Liver (tissue), 9 donors: ENCODE measurements around the gene FMN1. TPM values are rescaled to one million over a fixed set of nuclear protein-coding genes. Genes with fewer than 3 reads are reported as not detected.

ENCODE experiments used
- DNase-seq: peaks from one replicate; pipeline ENCODE4 v3.0.0-alpha.2; 2017; ENCODE audit warnings: low spot score
- H3K27ac ChIP-seq, 2 donors: one replicate each; pipeline ENCODE4 v1.7.0; 2013; ENCODE audit warnings: inconsistent platforms in 2 of 2, low read length in 2 of 2, control low read depth in 1 of 2, low read depth in 1 of 2, mild to moderate bottlenecking in 1 of 2
- H3K27me3 ChIP-seq, 4 donors: one replicate each; pipeline versions ENCODE4 v1.6.1 to v1.7.0; 2013; ENCODE audit warnings: low read length in 3 of 4, inconsistent platforms in 1 of 4, mild to moderate bottlenecking in 1 of 4, moderate library complexity in 1 of 4; ENCODE audit not compliant: control insufficient read depth in 4 of 4, insufficient read depth in 4 of 4
- H3K36me3 ChIP-seq, 4 donors: one replicate each; pipeline versions ENCODE4 v1.6.1 to v1.7.0; 2013; ENCODE audit warnings: low read length in 3 of 4, mild to moderate bottlenecking in 3 of 4, low read depth in 1 of 4, moderate library complexity in 1 of 4; ENCODE audit not compliant: control insufficient read depth in 4 of 4, insufficient read depth in 3 of 4
- H3K4me1 ChIP-seq, 4 donors: one replicate each; pipeline versions ENCODE4 v1.6.1 to v1.7.0; 2013; ENCODE audit warnings: low read length in 3 of 4, mild to moderate bottlenecking in 3 of 4, moderate library complexity in 1 of 4; ENCODE audit not compliant: control insufficient read depth in 4 of 4, insufficient read depth in 4 of 4
- H3K4me3 ChIP-seq, 3 donors: one replicate each; pipeline versions ENCODE4 v1.6.1 to v1.7.0; 2013; ENCODE audit warnings: low read length in 3 of 3, control low read depth in 1 of 3, low read depth in 1 of 3, mild to moderate bottlenecking in 1 of 3
- H3K9ac ChIP-seq, 2 donors: one replicate each; pipeline ENCODE4 v1.7.0; 2013; ENCODE audit warnings: low read length in 2 of 2, mild to moderate bottlenecking in 2 of 2, moderate library complexity in 2 of 2, control low read depth in 1 of 2, low read depth in 1 of 2
- H3K9me3 ChIP-seq, 4 donors: one replicate each; pipeline versions ENCODE4 v1.6.1 to v1.7.0; 2013; ENCODE audit warnings: low read length in 3 of 4; ENCODE audit not compliant: control insufficient read depth in 4 of 4
- EGR1 ChIP-seq, 2 donors: IDR thresholded peaks; 2 replicates each; pipeline ENCODE4 v1.6.1; 2016 to 2018; ENCODE audit warnings: antibody characterized with exemption in 2 of 2, low read depth in 2 of 2
- FOXA1 ChIP-seq: IDR thresholded peaks from 2 replicates; pipeline ENCODE4 v1.6.1; 2016; ENCODE audit warnings: antibody characterized with exemption
- FOXA2 ChIP-seq: IDR thresholded peaks from 2 replicates; pipeline ENCODE4 v1.6.1; 2016; ENCODE audit warnings: antibody characterized with exemption
- GABPA ChIP-seq, 2 donors: IDR thresholded peaks in 1 of 2; conservative IDR thresholded peaks in 1 of 2; 2 replicates each; pipeline ENCODE4 v1.6.1; 2016; ENCODE audit warnings: antibody characterized with exemption in 2 of 2, mild to moderate bottlenecking in 1 of 2, moderate library complexity in 1 of 2
- HNF4A ChIP-seq, 2 donors: conservative IDR thresholded peaks; 2 replicates each; pipeline ENCODE4 v1.6.1; 2016; ENCODE audit warnings: antibody characterized with exemption in 2 of 2, mild to moderate bottlenecking in 2 of 2
- HNF4G ChIP-seq: IDR thresholded peaks from 2 replicates; pipeline ENCODE4 v1.6.1; 2016; ENCODE audit warnings: antibody characterized with exemption
- JUND ChIP-seq, 2 donors: IDR thresholded peaks; 2 replicates each; pipeline ENCODE4 v1.6.1; 2016; ENCODE audit warnings: antibody characterized with exemption in 2 of 2
- NR2F2 ChIP-seq: IDR thresholded peaks from 2 replicates; pipeline ENCODE4 v1.6.1; 2016; ENCODE audit warnings: antibody characterized with exemption
- RXRA ChIP-seq, 2 donors: IDR thresholded peaks; 2 replicates each; pipeline ENCODE4 v1.6.1; 2017 to 2018; ENCODE audit warnings: antibody characterized with exemption in 2 of 2, mild to moderate bottlenecking in 1 of 2
- SP1 ChIP-seq: IDR thresholded peaks from 2 replicates; pipeline ENCODE4 v1.6.1; 2018; ENCODE audit warnings: antibody characterized with exemption, mild to moderate bottlenecking
- TAF1 ChIP-seq: conservative IDR thresholded peaks from 2 replicates; pipeline ENCODE4 v1.6.1; 2016; ENCODE audit warnings: antibody characterized with exemption, mild to moderate bottlenecking
- YY1 ChIP-seq: IDR thresholded peaks from 2 replicates; pipeline ENCODE4 v1.6.1; 2016; ENCODE audit warnings: antibody characterized with exemption, mild to moderate bottlenecking
- WGBS: extraction: QIAGEN DNeasy Blood & Tissue Kit; methylation state at CpG from one replicate; pipeline ENCODE4 v1.1.7; 2013; 5-methylcytosine and 5-hydroxymethylcytosine counted together
- polyA plus RNA-seq, 2 donors: library from polyadenylated mRNA; stranded (reverse) in 1 of 2; unstranded in 1 of 2; fragments of 200-250 nt in 1 of 2; fragments of >200 nt in 1 of 2; fragmentation: Nextera tagmentation in 1 of 2; extraction: Ambion mirVana in 1 of 2; gene quantifications; one replicate each; pipeline versions ENCODE4 v1.2.1 to v1.2.3, GENCODE V29; 2013 to 2015
- total RNA-seq, 2 donors: library from RNA; depleted of rRNA; stranded (reverse); fragments of >200 nt; gene quantifications; one replicate each; pipeline ENCODE4 v1.2.3, GENCODE V29; 2014
- TF ChIP-seq, protein P1 (sequence below): IDR thresholded peaks from 2 replicates; pipeline ENCODE4 v1.6.1; 2016; ENCODE audit warnings: antibody characterized with exemption
- TF ChIP-seq, protein P2 (sequence below): IDR thresholded peaks from 2 replicates; pipeline ENCODE4 v1.6.1; 2016; ENCODE audit warnings: antibody characterized with exemption
- TF ChIP-seq, protein P3 (sequence below): fragments of 150-350 bp; IDR thresholded peaks from 2 replicates; pipeline ENCODE4 v1.5.1; 2017; ENCODE audit warnings: improper control_type of control experiment, low read depth, low read length; ENCODE audit not compliant: missing input control
- TF ChIP-seq, protein P4 (sequence below): IDR thresholded peaks from 2 replicates; pipeline ENCODE4 v1.6.1; 2016; ENCODE audit warnings: antibody characterized with exemption, mild to moderate bottlenecking
- TF ChIP-seq, protein P5 (sequence below): IDR thresholded peaks from 2 replicates; pipeline ENCODE4 v1.6.1; 2016; ENCODE audit warnings: antibody characterized with exemption
- donor health status: healthy.
- donor health status: healthy.
- donor health status: healthy.
- donor health status: healthy.
- donor health status: healthy.

FMN1 gene
- total and polyA plus RNA-seq, 4 donors: 0.21 to 5.4 (median 0.53) TPM

DNA sequence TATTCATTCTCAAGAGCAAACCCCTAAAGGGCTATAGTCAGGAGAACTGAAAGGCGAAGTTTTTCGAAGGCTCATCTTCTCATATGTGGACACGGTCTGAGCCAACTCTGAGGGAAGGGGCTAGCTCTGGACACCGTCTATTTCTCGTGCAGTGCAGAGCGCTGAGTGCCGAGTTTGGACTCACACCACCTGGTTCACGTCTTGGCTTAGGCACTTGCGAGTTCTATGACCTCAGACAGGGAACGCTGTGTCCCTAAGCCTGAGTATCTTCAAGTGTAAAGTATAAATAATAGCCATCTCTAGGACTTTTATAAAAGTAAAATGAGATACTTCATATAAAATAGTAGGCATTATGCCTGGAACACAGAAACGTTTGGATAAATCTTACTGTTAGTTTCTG lies 223.7 kb downstream of the FMN1 start:
- no peak overlapping the region for H3K9ac ChIP-seq
- H3K4me3 ChIP-seq: no peak overlapping the region
- H3K36me3 ChIP-seq: no peaks in the 10 kb centered on the region
- H3K9me3 ChIP-seq: no peaks in the 10 kb centered on the region
- 84% methylated on average over 11 of the region's 11 CpGs for WGBS
- H3K27me3 ChIP-seq: peaks cover 0 to 11% (median 0%) of the 10 kb centered on the region in 4 donors
- no peaks in the 10 kb centered on the region for H3K4me1 ChIP-seq
- TF ChIP-seq SP1: no peak
- no peak for TF ChIP-seq FOXA1
- no peak overlapping the region for H3K27ac ChIP-seq
- DNase-seq: no peak

DNA sequence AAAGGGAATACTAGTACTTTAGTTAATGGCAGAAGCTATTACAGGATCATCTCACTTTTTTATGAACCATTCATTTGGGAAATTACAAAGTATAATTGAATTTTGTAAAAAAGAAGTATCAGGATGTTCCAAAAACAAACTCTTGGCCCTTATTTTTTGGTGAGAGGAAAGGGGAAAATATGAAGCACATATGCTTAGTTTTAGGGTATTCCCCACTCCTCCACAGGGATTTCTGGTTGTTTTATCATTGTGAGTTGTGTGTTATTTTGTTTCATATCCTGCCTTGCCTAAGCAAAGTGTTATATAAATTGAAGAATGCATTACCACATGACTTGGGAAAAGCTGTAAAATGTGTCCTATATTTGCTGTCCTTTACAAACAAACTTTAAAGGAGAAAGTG lies 227.0 kb downstream of the FMN1 start:
- Histone ChIP-seq H3K4me3 (no peak overlapping the region), H3K9ac (no peak overlapping the region), H3K9me3 (no peaks in the 10 kb centered on the region), H3K4me1 (no peaks in the 10 kb centered on the region), H3K36me3 (no peaks in the 10 kb centered on the region), H3K27ac (no peak overlapping the region), H3K27me3 (peaks cover 0 to 7% (median 0%) of the 10 kb centered on the region in 4 donors)
- no peak for DNase-seq
- no peak for TF ChIP-seq JUND (IDR thresholded peaks at IDR 0.05)
- no peak for TF ChIP-seq GABPA (IDR thresholded peaks at IDR 0.05 in 1 of 2, conservative IDR thresholded peaks at IDR 0.05 in 1 of 2)

DNA sequence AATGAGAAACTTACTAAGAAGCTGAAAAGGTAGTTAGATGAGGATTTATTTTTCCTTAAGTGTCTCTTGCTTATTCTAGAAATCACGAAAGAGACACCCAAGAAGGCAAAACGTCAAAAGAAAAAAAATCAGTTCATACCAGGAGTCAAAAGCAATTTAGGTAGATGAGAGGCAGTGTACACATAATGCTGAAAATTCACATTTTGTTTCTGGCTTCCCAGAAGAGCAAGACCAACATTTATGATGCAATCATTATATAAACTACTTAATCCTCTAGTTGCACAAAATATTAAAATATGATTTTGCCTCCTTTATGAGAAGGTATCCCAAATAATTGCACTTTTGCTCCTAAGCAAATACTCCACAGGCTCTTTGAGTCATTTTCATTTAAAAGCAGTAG lies 228.0 kb downstream of the FMN1 start:
- Histone ChIP-seq H3K4me1 (no peaks in the 10 kb centered on the region), H3K27me3 (peaks cover 0 to 4% (median 0%) of the 10 kb centered on the region in 4 donors), H3K4me3 (no peak overlapping the region), H3K27ac (no peak overlapping the region), H3K36me3 (no peaks in the 10 kb centered on the region), H3K9me3 (no peaks in the 10 kb centered on the region), H3K9ac (no peak overlapping the region)
- DNase-seq: no peak
- TF ChIP-seq HNF4G: no peak
- TF ChIP-seq SP1: no peak
- WGBS: 73% methylated on average over 2 of the region's 2 CpGs

DNA sequence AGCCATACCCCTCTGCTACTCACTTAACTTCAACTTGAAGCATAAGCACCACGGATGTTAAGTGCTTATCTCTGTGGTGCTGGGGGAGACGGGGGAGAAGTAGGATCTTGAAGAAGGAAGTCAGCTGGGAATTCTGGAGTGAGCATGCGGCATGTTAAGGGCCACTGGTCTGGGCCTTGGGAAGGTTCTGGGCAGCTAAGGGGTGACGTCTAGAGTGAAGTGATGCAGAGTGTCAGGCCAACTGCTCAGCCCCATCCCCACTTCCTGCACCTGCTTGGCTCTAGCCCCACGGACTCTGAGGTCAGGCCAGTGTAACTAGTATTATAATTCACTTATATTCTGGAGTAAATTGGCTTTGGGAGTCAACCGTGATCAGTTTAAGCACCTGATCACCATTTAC lies 228.6 kb downstream of the FMN1 start:
- no peak overlapping the region for H3K9ac ChIP-seq
- H3K27ac ChIP-seq: no peak overlapping the region
- 77% methylated on average over 6 of the region's 6 CpGs for WGBS
- H3K27me3 ChIP-seq: peaks cover 0 to 4% (median 0%) of the 10 kb centered on the region in 4 donors
- H3K9me3 ChIP-seq: no peaks in the 10 kb centered on the region
- H3K36me3 ChIP-seq: no peaks in the 10 kb centered on the region
- H3K4me1 ChIP-seq: no peaks in the 10 kb centered on the region
- no peak for DNase-seq
- no peak overlapping the region for H3K4me3 ChIP-seq
- TF ChIP-seq FOXA2 (no peak), NR2F2 (no peak), FOXA1 (no peak), HNF4G (no peak), JUND (IDR thresholded peaks at IDR 0.05) (no peak), YY1 (no peak), TAF1 (no peak), EGR1 (IDR thresholded peaks at IDR 0.05; ENCODE audit: low read depth in 2 of 2) (no peak), RXRA (IDR thresholded peaks at IDR 0.05) (no peak), GABPA (IDR thresholded peaks at IDR 0.05 in 1 of 2, conservative IDR thresholded peaks at IDR 0.05 in 1 of 2) (no peak), HNF4A (conservative IDR thresholded peaks at IDR 0.05) (no peak), SP1 (no peak)
- TF ChIP-seq, protein P1, sequence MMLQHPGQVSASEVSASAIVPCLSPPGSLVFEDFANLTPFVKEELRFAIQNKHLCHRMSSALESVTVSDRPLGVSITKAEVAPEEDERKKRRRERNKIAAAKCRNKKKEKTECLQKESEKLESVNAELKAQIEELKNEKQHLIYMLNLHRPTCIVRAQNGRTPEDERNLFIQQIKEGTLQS: no peak
- TF ChIP-seq, protein P2, sequence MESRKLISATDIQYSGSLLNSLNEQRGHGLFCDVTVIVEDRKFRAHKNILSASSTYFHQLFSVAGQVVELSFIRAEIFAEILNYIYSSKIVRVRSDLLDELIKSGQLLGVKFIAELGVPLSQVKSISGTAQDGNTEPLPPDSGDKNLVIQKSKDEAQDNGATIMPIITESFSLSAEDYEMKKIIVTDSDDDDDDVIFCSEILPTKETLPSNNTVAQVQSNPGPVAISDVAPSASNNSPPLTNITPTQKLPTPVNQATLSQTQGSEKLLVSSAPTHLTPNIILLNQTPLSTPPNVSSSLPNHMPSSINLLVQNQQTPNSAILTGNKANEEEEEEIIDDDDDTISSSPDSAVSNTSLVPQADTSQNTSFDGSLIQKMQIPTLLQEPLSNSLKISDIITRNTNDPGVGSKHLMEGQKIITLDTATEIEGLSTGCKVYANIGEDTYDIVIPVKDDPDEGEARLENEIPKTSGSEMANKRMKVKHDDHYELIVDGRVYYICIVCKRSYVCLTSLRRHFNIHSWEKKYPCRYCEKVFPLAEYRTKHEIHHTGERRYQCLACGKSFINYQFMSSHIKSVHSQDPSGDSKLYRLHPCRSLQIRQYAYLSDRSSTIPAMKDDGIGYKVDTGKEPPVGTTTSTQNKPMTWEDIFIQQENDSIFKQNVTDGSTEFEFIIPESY: no peak
- TF ChIP-seq, protein P3, sequence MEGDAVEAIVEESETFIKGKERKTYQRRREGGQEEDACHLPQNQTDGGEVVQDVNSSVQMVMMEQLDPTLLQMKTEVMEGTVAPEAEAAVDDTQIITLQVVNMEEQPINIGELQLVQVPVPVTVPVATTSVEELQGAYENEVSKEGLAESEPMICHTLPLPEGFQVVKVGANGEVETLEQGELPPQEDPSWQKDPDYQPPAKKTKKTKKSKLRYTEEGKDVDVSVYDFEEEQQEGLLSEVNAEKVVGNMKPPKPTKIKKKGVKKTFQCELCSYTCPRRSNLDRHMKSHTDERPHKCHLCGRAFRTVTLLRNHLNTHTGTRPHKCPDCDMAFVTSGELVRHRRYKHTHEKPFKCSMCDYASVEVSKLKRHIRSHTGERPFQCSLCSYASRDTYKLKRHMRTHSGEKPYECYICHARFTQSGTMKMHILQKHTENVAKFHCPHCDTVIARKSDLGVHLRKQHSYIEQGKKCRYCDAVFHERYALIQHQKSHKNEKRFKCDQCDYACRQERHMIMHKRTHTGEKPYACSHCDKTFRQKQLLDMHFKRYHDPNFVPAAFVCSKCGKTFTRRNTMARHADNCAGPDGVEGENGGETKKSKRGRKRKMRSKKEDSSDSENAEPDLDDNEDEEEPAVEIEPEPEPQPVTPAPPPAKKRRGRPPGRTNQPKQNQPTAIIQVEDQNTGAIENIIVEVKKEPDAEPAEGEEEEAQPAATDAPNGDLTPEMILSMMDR: no peak
- TF ChIP-seq, protein P4, sequence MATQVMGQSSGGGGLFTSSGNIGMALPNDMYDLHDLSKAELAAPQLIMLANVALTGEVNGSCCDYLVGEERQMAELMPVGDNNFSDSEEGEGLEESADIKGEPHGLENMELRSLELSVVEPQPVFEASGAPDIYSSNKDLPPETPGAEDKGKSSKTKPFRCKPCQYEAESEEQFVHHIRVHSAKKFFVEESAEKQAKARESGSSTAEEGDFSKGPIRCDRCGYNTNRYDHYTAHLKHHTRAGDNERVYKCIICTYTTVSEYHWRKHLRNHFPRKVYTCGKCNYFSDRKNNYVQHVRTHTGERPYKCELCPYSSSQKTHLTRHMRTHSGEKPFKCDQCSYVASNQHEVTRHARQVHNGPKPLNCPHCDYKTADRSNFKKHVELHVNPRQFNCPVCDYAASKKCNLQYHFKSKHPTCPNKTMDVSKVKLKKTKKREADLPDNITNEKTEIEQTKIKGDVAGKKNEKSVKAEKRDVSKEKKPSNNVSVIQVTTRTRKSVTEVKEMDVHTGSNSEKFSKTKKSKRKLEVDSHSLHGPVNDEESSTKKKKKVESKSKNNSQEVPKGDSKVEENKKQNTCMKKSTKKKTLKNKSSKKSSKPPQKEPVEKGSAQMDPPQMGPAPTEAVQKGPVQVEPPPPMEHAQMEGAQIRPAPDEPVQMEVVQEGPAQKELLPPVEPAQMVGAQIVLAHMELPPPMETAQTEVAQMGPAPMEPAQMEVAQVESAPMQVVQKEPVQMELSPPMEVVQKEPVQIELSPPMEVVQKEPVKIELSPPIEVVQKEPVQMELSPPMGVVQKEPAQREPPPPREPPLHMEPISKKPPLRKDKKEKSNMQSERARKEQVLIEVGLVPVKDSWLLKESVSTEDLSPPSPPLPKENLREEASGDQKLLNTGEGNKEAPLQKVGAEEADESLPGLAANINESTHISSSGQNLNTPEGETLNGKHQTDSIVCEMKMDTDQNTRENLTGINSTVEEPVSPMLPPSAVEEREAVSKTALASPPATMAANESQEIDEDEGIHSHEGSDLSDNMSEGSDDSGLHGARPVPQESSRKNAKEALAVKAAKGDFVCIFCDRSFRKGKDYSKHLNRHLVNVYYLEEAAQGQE: no peak
- TF ChIP-seq, protein P5, sequence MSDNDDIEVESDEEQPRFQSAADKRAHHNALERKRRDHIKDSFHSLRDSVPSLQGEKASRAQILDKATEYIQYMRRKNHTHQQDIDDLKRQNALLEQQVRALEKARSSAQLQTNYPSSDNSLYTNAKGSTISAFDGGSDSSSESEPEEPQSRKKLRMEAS: no peak
